ENCODE measurements around the gene LIMA1.
"Not testable (repeated sequence)": the region's sequence is repeated elsewhere in the genome, so short reads cannot be mapped to it uniquely, and the experiment has no call there.

The LIMA1 gene

GRCh38 chr12:50291377-50291776 lies 8.1 kb upstream of the LIMA1 start:
- no peak for ATAC-seq
- TF ChIP-seq, protein P1, sequence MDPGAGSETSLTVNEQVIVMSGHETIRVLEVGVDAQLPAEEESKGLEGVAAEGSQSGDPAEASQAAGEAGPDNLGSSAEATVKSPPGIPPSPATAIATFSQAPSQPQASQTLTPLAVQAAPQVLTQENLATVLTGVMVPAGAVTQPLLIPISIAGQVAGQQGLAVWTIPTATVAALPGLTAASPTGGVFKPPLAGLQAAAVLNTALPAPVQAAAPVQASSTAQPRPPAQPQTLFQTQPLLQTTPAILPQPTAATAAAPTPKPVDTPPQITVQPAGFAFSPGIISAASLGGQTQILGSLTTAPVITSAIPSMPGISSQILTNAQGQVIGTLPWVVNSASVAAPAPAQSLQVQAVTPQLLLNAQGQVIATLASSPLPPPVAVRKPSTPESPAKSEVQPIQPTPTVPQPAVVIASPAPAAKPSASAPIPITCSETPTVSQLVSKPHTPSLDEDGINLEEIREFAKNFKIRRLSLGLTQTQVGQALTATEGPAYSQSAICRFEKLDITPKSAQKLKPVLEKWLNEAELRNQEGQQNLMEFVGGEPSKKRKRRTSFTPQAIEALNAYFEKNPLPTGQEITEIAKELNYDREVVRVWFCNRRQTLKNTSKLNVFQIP (CRISPR knock-in tag; IDR thresholded peaks at IDR 0.05; ENCODE audit: borderline replicate concordance, low read depth), result no peak
- TF ChIP-seq TSHZ2 (CRISPR knock-in tag; IDR thresholded peaks at IDR 0.05) (no peak), ZFP3 (CRISPR knock-in tag; IDR thresholded peaks at IDR 0.05) (no peak), OSR1 (CRISPR knock-in tag; IDR thresholded peaks at IDR 0.05) (no peak), TOX (CRISPR knock-in tag; IDR thresholded peaks at IDR 0.05; ENCODE audit: borderline replicate concordance) (no peak), ARNTL (CRISPR knock-in tag; IDR thresholded peaks at IDR 0.05; ENCODE audit: borderline replicate concordance, low read depth) (no peak), ZFP30 (CRISPR knock-in tag; IDR thresholded peaks at IDR 0.05) (no peak), ESRRG (CRISPR knock-in tag; IDR thresholded peaks at IDR 0.05) (no peak), PATZ1 (CRISPR knock-in tag; IDR thresholded peaks at IDR 0.05; ENCODE audit: borderline replicate concordance) (no peak), CREB5 (CRISPR knock-in tag; IDR thresholded peaks at IDR 0.05; ENCODE audit: low read depth) (no peak), SNAI2 (CRISPR knock-in tag; IDR thresholded peaks at IDR 0.05) (no peak), BACH2 (CRISPR knock-in tag; IDR thresholded peaks at IDR 0.05; ENCODE audit: borderline replicate concordance) (no peak), ZNF8 (CRISPR knock-in tag; IDR thresholded peaks at IDR 0.05) (no peak), ZNF70 (CRISPR knock-in tag; IDR thresholded peaks at IDR 0.05) (no peak)

GRCh38 chr12:50290692-50291091 lies 7.4 kb upstream of the LIMA1 start:
- not testable (repeated sequence) for ATAC-seq

DNA sequence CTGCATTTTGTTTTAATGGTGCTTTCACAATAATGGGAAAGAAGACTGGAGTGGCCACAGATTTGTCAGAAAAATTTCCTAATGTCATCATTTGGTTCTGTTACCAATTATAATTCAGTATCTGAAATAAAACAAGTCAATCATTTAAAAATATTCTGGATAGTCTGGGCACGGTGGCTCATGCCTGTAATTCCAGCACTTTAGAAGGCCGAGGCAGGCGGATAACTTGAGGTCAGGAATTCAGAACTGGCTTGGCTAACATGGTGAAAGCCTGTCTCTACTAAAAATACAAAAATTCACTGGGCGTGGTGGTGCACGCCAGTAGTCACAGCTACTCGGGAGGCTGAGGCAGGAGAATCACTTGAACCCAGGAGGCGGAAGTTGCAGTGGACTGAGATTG lies 4.0 kb upstream of the LIMA1 start:
- TF ChIP-seq SNAI2 (CRISPR knock-in tag; IDR thresholded peaks at IDR 0.05) (no peak), RARB (CRISPR knock-in tag; IDR thresholded peaks at IDR 0.05) (no peak), PPARA (CRISPR knock-in tag; IDR thresholded peaks at IDR 0.05; ENCODE audit: borderline replicate concordance) (no peak), ESRRG (CRISPR knock-in tag; IDR thresholded peaks at IDR 0.05) (no peak), OSR1 (CRISPR knock-in tag; IDR thresholded peaks at IDR 0.05) (no peak), ZFP30 (CRISPR knock-in tag; IDR thresholded peaks at IDR 0.05) (no peak), ZNF8 (CRISPR knock-in tag; IDR thresholded peaks at IDR 0.05) (no peak), GLIS3 (CRISPR knock-in tag; IDR thresholded peaks at IDR 0.05) (no peak), CSRNP3 (CRISPR knock-in tag; IDR thresholded peaks at IDR 0.05) (no peak), TCF4 (CRISPR knock-in tag; IDR thresholded peaks at IDR 0.05; ENCODE audit: borderline replicate concordance) (no peak), CREB5 (CRISPR knock-in tag; IDR thresholded peaks at IDR 0.05; ENCODE audit: low read depth) (no peak), ZC3H10 (CRISPR knock-in tag; IDR thresholded peaks at IDR 0.05) (no peak)
- ATAC-seq, result no peak
